Breast epithelium (tissue), 4 donors: Measurements from ENCODE around the gene ITGB1BP1. TPM values are rescaled to one million over a fixed set of nuclear protein-coding genes. Genes with fewer than 3 reads are reported as not detected.
"Not testable (repeated sequence)": the region's sequence is repeated elsewhere in the genome, so short reads cannot be mapped to it uniquely, and the experiment has no call there.

ENCODE experiments used
- DNase-seq, 2 donors: peaks; one replicate each; pipeline ENCODE4 v3.0.0-alpha.2; 2019; ENCODE audit warnings: low spot score in 2 of 2
- H3K27ac ChIP-seq, 2 donors: fragments of 200-600 bp; sonication (generic) in 1 of 2; one replicate each; pipeline ENCODE4 v1.5.1; 2016 to 2019; ENCODE audit warnings: mild to moderate bottlenecking in 1 of 2
- H3K27me3 ChIP-seq, 2 donors: fragments of 200-600 bp; sonication (generic) in 1 of 2; one replicate each; pipeline versions ENCODE4 v1.5.1 to v1.6.0; 2017 to 2019; ENCODE audit warnings: control low read depth in 1 of 2, mild to moderate bottlenecking in 1 of 2
- H3K36me3 ChIP-seq: fragments of 200-600 bp; one replicate; pipeline ENCODE4 v1.5.1; 2019
- H3K4me1 ChIP-seq, 2 donors: fragments of 200-600 bp; sonication (generic); one replicate each; pipeline ENCODE4 v1.5.1; 2016 to 2019; ENCODE audit warnings: control low read depth in 1 of 2
- H3K4me3 ChIP-seq, 3 donors: fragments of 200-600 bp; sonication (generic); 1 replicate in 2 of 3; 2 replicates in 1 of 3; pipeline ENCODE4 v1.5.1; 2016 to 2019; ENCODE audit warnings: mild to moderate bottlenecking in 3 of 3, moderate library complexity in 2 of 3
- H3K9me3 ChIP-seq, 2 donors: fragments of 200-600 bp; sonication (generic) in 1 of 2; one replicate each; pipeline ENCODE4 v1.5.1; 2016 to 2019; ENCODE audit warnings: control low read depth in 1 of 2
- POLR2A ChIP-seq: fragments of 450-650 bp; IDR thresholded peaks from one replicate; pipeline ENCODE4 v1.6.1; 2016; ENCODE audit warnings: antibody characterized with exemption, mild to moderate bottlenecking, moderate library complexity
- POLR2AphosphoS5 ChIP-seq, 3 donors: sonication (generic); formaldehyde crosslinking; IDR thresholded peaks; one replicate each; pipeline ENCODE4 v1.6.1; 2017; ENCODE audit warnings: antibody characterized with exemption in 3 of 3
- intact Hi-C: fragments of 100-400 bp; cut with DNase I; formaldehyde crosslinking; loops from one replicate; pipeline ENCODE4 v1.15.1; 2023; ENCODE audit warnings: low total_unique reads
- total RNA-seq, 3 donors: library from RNA; depleted of rRNA; stranded (reverse); fragments of >200 nt; gene quantifications; one replicate each; pipeline ENCODE4 v1.1.0, GENCODE V29; 2016
- TF ChIP-seq, protein P1 (sequence below), 3 donors: fragments of 450-650 bp; IDR thresholded peaks; one replicate each; pipeline ENCODE4 v1.5.1; 2016 to 2017; ENCODE audit warnings: antibody characterized with exemption in 3 of 3, mild to moderate bottlenecking in 3 of 3, moderate library complexity in 3 of 3

The ITGB1BP1 gene
- total RNA-seq, 3 donors from 2014 or later, result 35.7 to 271 (median 63.3) TPM

DNA sequence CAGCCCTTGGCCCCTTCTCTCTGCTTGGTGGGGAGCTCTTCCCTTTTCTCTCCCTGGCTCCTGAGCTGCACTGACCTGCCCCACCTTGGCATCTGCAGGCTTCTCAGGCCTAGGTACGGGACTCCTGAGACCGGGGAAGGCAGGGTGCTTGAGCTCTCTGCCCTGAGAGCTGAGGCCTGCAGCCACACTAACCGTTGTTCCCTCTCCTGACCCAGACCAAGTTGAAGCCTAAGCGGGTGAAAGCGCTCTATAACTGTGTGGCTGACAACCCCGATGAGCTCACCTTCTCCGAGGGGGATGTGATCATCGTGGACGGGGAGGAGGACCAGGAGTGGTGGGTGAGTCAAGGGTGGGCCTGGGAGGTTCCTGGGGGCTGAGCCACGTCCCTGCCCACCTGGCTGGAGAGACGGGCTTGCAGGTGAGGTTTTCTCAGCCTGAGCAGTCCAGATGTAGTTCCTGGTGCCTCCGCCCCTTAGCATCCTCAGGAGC, 22.2 kb downstream of the ITGB1BP1 start:
- Histone ChIP-seq H3K9me3 (no peaks in the 10 kb centered on the region), H3K4me1 (no peaks in the 10 kb centered on the region), H3K4me3 (no peak overlapping the region), H3K27ac (peak overlapping the region in 1 of 2 donors; percentile 61), H3K27me3 (no peaks in the 10 kb centered on the region), H3K36me3 (no peaks in the 10 kb centered on the region)
- intact Hi-C loops, result no loop called here
- TF ChIP-seq POLR2A, result no peak
- no peak for DNase-seq

DNA sequence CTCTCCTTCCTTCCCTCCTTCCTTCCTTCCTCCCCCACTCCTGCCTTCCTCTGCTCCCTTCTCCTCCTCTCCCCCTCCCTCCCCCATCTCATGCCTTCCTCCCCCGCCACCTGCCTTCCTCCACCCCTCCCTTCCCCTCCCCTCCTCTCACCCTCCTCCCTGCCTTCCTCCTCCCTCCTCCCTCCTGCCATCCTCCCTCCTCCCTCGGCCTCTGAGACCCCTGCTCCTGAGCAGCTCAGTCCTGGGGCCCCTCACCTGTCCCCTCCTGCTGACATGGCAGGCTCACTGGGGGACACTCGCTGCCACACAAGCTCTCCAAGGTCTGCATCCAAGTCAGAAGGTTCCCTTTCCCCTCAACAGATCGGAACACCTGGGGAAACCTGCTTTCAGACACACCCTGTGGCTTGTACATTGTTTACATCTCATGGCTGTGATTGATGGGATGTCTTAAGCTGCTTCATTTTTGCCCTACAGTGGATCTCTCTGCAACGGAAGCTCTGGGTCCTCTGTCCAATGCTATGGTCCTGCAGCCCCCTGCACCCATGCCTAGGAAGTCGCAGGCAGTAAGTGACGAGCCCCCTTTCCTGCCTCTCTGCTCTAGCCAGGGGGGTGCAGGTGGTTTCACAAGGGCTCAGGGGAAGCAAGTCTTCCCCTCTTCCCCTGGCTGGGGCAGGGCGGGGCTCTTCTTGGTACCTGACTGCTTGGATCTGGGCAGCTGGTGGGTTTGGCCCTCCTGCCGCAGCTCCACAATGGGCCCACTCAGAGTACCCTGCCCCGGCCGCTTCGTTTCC, 22.9 kb downstream of the ITGB1BP1 start:
- Histone ChIP-seq H3K27me3 (no peaks in the 10 kb centered on the region), H3K27ac (peak overlapping the region in 1 of 2 donors; percentile 91), H3K9me3 (no peaks in the 10 kb centered on the region), H3K36me3 (no peaks in the 10 kb centered on the region), H3K4me3 (no peak overlapping the region), H3K4me1 (no peaks in the 10 kb centered on the region)
- intact Hi-C loops, result no loop called here
- DNase-seq, result no peak
- no peak for TF ChIP-seq POLR2AphosphoS5 (IDR thresholded peaks at IDR 0.05)
- no peak for TF ChIP-seq POLR2A
- TF ChIP-seq, protein P1, sequence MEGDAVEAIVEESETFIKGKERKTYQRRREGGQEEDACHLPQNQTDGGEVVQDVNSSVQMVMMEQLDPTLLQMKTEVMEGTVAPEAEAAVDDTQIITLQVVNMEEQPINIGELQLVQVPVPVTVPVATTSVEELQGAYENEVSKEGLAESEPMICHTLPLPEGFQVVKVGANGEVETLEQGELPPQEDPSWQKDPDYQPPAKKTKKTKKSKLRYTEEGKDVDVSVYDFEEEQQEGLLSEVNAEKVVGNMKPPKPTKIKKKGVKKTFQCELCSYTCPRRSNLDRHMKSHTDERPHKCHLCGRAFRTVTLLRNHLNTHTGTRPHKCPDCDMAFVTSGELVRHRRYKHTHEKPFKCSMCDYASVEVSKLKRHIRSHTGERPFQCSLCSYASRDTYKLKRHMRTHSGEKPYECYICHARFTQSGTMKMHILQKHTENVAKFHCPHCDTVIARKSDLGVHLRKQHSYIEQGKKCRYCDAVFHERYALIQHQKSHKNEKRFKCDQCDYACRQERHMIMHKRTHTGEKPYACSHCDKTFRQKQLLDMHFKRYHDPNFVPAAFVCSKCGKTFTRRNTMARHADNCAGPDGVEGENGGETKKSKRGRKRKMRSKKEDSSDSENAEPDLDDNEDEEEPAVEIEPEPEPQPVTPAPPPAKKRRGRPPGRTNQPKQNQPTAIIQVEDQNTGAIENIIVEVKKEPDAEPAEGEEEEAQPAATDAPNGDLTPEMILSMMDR (IDR thresholded peaks at IDR 0.05), result no peak

DNA sequence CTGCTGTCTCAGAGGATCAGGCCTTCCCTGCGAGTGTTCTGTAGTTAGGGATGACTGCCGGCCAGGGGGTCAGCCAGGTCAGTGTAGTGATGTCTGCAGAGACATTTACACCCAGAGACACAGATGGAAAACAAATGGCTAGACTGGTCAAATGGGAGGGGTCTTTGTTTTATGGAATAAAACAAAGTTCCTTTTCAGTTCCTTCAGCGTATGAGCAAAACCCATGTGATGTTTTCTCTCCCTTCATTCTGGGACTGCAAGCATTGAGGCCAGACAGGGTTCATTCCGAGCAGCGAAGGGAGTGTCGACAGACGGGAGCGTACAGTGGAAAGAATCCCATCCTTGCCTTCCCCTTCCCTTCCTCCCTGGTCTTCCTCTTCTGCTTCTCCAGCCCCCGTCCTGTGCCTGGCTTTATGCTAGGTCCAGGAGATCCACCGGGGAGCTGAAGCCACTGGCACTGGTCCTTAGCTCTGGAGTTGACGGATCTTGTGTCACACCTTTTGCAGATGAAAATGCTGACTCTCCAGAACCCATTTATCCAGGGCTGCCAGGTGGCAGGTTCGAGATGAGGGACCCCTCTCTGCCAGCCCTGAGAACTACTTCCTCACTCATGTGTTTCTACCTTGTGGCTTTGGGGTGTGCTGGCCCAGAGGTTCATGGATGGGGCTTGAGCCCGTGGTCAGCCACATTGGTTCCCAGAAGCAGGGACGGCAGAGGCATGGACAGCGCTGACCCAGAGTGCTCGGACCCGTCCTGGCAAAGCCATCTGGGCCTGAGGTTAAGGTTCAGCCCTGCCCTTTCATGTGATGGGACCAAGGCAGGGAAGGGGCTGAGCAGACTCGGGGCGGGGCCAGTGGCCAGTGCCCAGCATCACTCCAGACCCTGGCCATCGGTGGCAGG, 24.2 kb downstream of the ITGB1BP1 start:
- intact Hi-C loops, result no loop called here
- peak in 2 of 3 donors; percentile 20 to 39 for TF ChIP-seq POLR2AphosphoS5 (IDR thresholded peaks at IDR 0.05)
- no peak for TF ChIP-seq POLR2A
- Histone ChIP-seq H3K27ac (peak overlapping the region; percentile 63 to 91), H3K36me3 (no peaks in the 10 kb centered on the region), H3K4me3 (no peak overlapping the region), H3K27me3 (no peaks in the 10 kb centered on the region), H3K9me3 (no peaks in the 10 kb centered on the region), H3K4me1 (no peaks in the 10 kb centered on the region)
- DNase-seq, result no peak

DNA sequence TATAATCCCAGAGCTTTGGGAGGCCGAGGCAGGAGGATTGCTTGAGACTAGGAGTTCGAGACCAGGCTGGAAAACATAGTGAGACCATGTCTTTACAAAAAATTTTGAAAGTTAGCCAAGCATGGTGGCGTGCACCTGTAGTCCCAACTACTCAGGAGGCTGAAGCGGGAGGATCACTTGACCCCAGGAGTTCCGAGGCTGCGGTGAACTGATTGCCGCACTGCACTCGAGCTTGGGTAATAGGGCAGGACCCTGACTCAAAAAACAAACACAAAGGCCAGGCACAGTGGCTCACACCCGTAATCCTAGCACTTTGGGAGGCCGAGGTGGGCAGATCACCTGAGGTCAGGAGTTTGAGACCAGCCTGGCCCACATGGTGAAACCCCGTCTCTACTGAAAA, 25.1 kb downstream of the ITGB1BP1 start:
- H3K4me3 ChIP-seq, intact Hi-C loops, DNase-seq, H3K9me3 ChIP-seq, H3K4me1 ChIP-seq, H3K27me3 ChIP-seq, H3K36me3 ChIP-seq: not testable (repeated sequence)
- peak overlapping the region; percentile 63 to 85 for H3K27ac ChIP-seq

DNA sequence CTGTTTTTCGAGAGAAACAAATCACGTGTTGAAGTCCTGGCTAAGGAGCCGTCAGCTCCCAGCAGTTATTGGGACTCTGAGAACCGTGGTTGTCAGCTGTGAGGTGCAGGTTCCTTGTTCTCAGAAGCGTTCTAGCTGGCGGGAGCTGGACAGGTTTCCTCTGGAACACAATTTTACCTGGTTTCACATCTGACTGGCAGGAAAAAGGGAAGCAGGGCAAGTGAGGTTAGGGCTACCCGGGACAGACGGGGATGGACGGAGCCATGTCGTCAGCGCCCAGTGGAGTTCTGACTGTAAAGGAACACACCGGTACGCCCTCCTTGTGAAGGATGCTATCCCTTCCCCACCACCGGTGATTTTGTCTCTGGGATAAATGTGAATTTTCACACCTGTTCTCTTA, 26.1 kb downstream of the ITGB1BP1 start:
- H3K27me3 ChIP-seq, result no peaks in the 10 kb centered on the region
- H3K9me3 ChIP-seq, result no peaks in the 10 kb centered on the region
- TF ChIP-seq POLR2AphosphoS5 (IDR thresholded peaks at IDR 0.05) (no peak), POLR2A (no peak)
- TF ChIP-seq, protein P1 (IDR thresholded peaks at IDR 0.05), result no peak
- intact Hi-C loops, result no loop called here
- no peak overlapping the region for H3K4me3 ChIP-seq
- no peak for DNase-seq
- no peak overlapping the region for H3K27ac ChIP-seq
- H3K36me3 ChIP-seq, result no peaks in the 10 kb centered on the region
- no peaks in the 10 kb centered on the region for H3K4me1 ChIP-seq

DNA sequence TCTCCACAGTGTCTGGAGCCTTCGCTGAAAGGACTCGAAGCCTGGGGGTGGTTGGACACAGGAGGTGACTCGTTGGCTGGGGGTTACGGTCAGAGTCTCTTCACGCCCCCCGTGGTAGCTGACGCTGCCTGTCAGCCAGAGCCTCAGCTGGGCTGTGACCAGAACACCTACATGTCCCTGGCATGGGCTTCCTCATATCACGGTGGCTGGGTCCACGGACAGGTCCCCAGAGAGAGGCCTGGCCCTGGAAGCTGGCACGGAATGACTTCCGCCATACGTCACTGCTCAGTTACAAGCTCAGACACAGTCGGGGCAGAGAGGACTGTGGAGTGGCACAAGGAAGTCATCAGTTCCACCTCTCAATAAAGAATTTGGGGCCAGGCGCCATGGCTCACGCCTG, 28.5 kb downstream of the ITGB1BP1 start:
- Histone ChIP-seq H3K4me3 (no peak overlapping the region), H3K27me3 (no peaks in the 10 kb centered on the region), H3K36me3 (no peaks in the 10 kb centered on the region), H3K27ac (no peak overlapping the region), H3K4me1 (no peaks in the 10 kb centered on the region), H3K9me3 (no peaks in the 10 kb centered on the region)
- TF ChIP-seq, protein P1 (IDR thresholded peaks at IDR 0.05), result no peak
- TF ChIP-seq POLR2AphosphoS5 (IDR thresholded peaks at IDR 0.05) (no peak), POLR2A (no peak)
- DNase-seq, result no peak
- intact Hi-C loops, result no loop called here
